Liver (tissue), 9 donors: ENCODE data around the gene ZNF831. TPM values are rescaled to one million over a fixed set of nuclear protein-coding genes. Genes with fewer than 3 reads are reported as not detected.

Experiments
- DNase-seq: peaks from one replicate; pipeline ENCODE4 v3.0.0-alpha.2; 2017; ENCODE audit warnings: low spot score
- H3K27ac ChIP-seq, 2 donors: one replicate each; pipeline ENCODE4 v1.7.0; 2013; ENCODE audit warnings: inconsistent platforms in 2 of 2, low read length in 2 of 2, control low read depth in 1 of 2, low read depth in 1 of 2, mild to moderate bottlenecking in 1 of 2
- H3K27me3 ChIP-seq, 4 donors: one replicate each; pipeline versions ENCODE4 v1.6.1 to v1.7.0; 2013; ENCODE audit warnings: low read length in 3 of 4, inconsistent platforms in 1 of 4, mild to moderate bottlenecking in 1 of 4, moderate library complexity in 1 of 4; ENCODE audit not compliant: control insufficient read depth in 4 of 4, insufficient read depth in 4 of 4
- H3K36me3 ChIP-seq, 4 donors: one replicate each; pipeline versions ENCODE4 v1.6.1 to v1.7.0; 2013; ENCODE audit warnings: low read length in 3 of 4, mild to moderate bottlenecking in 3 of 4, low read depth in 1 of 4, moderate library complexity in 1 of 4; ENCODE audit not compliant: control insufficient read depth in 4 of 4, insufficient read depth in 3 of 4
- H3K4me1 ChIP-seq, 4 donors: one replicate each; pipeline versions ENCODE4 v1.6.1 to v1.7.0; 2013; ENCODE audit warnings: low read length in 3 of 4, mild to moderate bottlenecking in 3 of 4, moderate library complexity in 1 of 4; ENCODE audit not compliant: control insufficient read depth in 4 of 4, insufficient read depth in 4 of 4
- H3K4me3 ChIP-seq, 3 donors: one replicate each; pipeline versions ENCODE4 v1.6.1 to v1.7.0; 2013; ENCODE audit warnings: low read length in 3 of 3, control low read depth in 1 of 3, low read depth in 1 of 3, mild to moderate bottlenecking in 1 of 3
- H3K9ac ChIP-seq, 2 donors: one replicate each; pipeline ENCODE4 v1.7.0; 2013; ENCODE audit warnings: low read length in 2 of 2, mild to moderate bottlenecking in 2 of 2, moderate library complexity in 2 of 2, control low read depth in 1 of 2, low read depth in 1 of 2
- H3K9me3 ChIP-seq, 4 donors: one replicate each; pipeline versions ENCODE4 v1.6.1 to v1.7.0; 2013; ENCODE audit warnings: low read length in 3 of 4; ENCODE audit not compliant: control insufficient read depth in 4 of 4
- EGR1 ChIP-seq, 2 donors: IDR thresholded peaks; 2 replicates each; pipeline ENCODE4 v1.6.1; 2016 to 2018; ENCODE audit warnings: antibody characterized with exemption in 2 of 2, low read depth in 2 of 2
- FOXA1 ChIP-seq: IDR thresholded peaks from 2 replicates; pipeline ENCODE4 v1.6.1; 2016; ENCODE audit warnings: antibody characterized with exemption
- FOXA2 ChIP-seq: IDR thresholded peaks from 2 replicates; pipeline ENCODE4 v1.6.1; 2016; ENCODE audit warnings: antibody characterized with exemption
- HNF4A ChIP-seq, 2 donors: conservative IDR thresholded peaks; 2 replicates each; pipeline ENCODE4 v1.6.1; 2016; ENCODE audit warnings: antibody characterized with exemption in 2 of 2, mild to moderate bottlenecking in 2 of 2
- HNF4G ChIP-seq: IDR thresholded peaks from 2 replicates; pipeline ENCODE4 v1.6.1; 2016; ENCODE audit warnings: antibody characterized with exemption
- JUND ChIP-seq, 2 donors: IDR thresholded peaks; 2 replicates each; pipeline ENCODE4 v1.6.1; 2016; ENCODE audit warnings: antibody characterized with exemption in 2 of 2
- NR2F2 ChIP-seq: IDR thresholded peaks from 2 replicates; pipeline ENCODE4 v1.6.1; 2016; ENCODE audit warnings: antibody characterized with exemption
- RXRA ChIP-seq, 2 donors: IDR thresholded peaks; 2 replicates each; pipeline ENCODE4 v1.6.1; 2017 to 2018; ENCODE audit warnings: antibody characterized with exemption in 2 of 2, mild to moderate bottlenecking in 1 of 2
- TAF1 ChIP-seq: conservative IDR thresholded peaks from 2 replicates; pipeline ENCODE4 v1.6.1; 2016; ENCODE audit warnings: antibody characterized with exemption, mild to moderate bottlenecking
- YY1 ChIP-seq: IDR thresholded peaks from 2 replicates; pipeline ENCODE4 v1.6.1; 2016; ENCODE audit warnings: antibody characterized with exemption, mild to moderate bottlenecking
- WGBS: extraction: QIAGEN DNeasy Blood & Tissue Kit; methylation state at CpG from one replicate; pipeline ENCODE4 v1.1.7; 2013; 5-methylcytosine and 5-hydroxymethylcytosine counted together
- polyA plus RNA-seq, 2 donors: library from polyadenylated mRNA; stranded (reverse) in 1 of 2; unstranded in 1 of 2; fragments of 200-250 nt in 1 of 2; fragments of >200 nt in 1 of 2; fragmentation: Nextera tagmentation in 1 of 2; extraction: Ambion mirVana in 1 of 2; gene quantifications; one replicate each; pipeline versions ENCODE4 v1.2.1 to v1.2.3, GENCODE V29; 2013 to 2015
- total RNA-seq, 2 donors: library from RNA; depleted of rRNA; stranded (reverse); fragments of >200 nt; gene quantifications; one replicate each; pipeline ENCODE4 v1.2.3, GENCODE V29; 2014
- TF ChIP-seq, protein P1 (sequence below): fragments of 150-350 bp; IDR thresholded peaks from 2 replicates; pipeline ENCODE4 v1.5.1; 2017; ENCODE audit warnings: improper control_type of control experiment, low read depth, low read length; ENCODE audit not compliant: missing input control
- TF ChIP-seq, protein P2 (sequence below): IDR thresholded peaks from 2 replicates; pipeline ENCODE4 v1.6.1; 2016; ENCODE audit warnings: antibody characterized with exemption
- TF ChIP-seq, protein P3 (sequence below): IDR thresholded peaks from 2 replicates; pipeline ENCODE4 v1.6.1; 2016; ENCODE audit warnings: antibody characterized with exemption
- TF ChIP-seq, protein P4 (sequence below): IDR thresholded peaks from 2 replicates; pipeline ENCODE4 v1.6.1; 2016; ENCODE audit warnings: antibody characterized with exemption, mild to moderate bottlenecking
- TF ChIP-seq, protein P5 (sequence below): IDR thresholded peaks from 2 replicates; pipeline ENCODE4 v1.6.1; 2016; ENCODE audit warnings: antibody characterized with exemption
- donor health status: healthy.
- donor health status: healthy.
- donor health status: healthy.
- donor health status: healthy.
- donor health status: healthy.

The ZNF831 gene
- total and polyA plus RNA-seq, 4 donors, result 0.06 to 0.75 (median 0.13) TPM

DNA sequence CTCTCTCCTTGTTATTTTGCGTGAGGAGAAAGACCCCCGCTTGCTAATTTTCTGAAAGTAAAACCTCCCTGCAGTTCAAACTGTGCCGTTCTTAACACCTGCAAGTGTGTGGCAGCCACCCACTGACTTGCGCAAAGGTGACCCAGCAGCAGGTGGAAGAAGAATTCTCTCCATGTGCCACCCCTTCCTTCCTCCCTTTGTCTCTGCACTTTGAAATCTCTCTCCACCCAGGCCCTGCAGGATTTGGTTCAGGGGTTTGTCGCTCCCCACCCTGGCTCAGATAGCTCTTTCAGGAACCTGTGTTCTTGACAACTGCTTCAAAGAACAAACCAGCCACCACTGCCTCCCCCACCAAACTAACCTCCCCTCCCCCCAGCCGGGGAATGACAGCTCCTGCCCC, 41.4 kb downstream of the ZNF831 start:
- TF ChIP-seq JUND (IDR thresholded peaks at IDR 0.05) (no peak), YY1 (no peak), TAF1 (no peak), HNF4G (no peak)
- TF ChIP-seq, protein P1, sequence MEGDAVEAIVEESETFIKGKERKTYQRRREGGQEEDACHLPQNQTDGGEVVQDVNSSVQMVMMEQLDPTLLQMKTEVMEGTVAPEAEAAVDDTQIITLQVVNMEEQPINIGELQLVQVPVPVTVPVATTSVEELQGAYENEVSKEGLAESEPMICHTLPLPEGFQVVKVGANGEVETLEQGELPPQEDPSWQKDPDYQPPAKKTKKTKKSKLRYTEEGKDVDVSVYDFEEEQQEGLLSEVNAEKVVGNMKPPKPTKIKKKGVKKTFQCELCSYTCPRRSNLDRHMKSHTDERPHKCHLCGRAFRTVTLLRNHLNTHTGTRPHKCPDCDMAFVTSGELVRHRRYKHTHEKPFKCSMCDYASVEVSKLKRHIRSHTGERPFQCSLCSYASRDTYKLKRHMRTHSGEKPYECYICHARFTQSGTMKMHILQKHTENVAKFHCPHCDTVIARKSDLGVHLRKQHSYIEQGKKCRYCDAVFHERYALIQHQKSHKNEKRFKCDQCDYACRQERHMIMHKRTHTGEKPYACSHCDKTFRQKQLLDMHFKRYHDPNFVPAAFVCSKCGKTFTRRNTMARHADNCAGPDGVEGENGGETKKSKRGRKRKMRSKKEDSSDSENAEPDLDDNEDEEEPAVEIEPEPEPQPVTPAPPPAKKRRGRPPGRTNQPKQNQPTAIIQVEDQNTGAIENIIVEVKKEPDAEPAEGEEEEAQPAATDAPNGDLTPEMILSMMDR, result no peak
- TF ChIP-seq, protein P2, sequence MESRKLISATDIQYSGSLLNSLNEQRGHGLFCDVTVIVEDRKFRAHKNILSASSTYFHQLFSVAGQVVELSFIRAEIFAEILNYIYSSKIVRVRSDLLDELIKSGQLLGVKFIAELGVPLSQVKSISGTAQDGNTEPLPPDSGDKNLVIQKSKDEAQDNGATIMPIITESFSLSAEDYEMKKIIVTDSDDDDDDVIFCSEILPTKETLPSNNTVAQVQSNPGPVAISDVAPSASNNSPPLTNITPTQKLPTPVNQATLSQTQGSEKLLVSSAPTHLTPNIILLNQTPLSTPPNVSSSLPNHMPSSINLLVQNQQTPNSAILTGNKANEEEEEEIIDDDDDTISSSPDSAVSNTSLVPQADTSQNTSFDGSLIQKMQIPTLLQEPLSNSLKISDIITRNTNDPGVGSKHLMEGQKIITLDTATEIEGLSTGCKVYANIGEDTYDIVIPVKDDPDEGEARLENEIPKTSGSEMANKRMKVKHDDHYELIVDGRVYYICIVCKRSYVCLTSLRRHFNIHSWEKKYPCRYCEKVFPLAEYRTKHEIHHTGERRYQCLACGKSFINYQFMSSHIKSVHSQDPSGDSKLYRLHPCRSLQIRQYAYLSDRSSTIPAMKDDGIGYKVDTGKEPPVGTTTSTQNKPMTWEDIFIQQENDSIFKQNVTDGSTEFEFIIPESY, result no peak
- Histone ChIP-seq H3K4me3 (no peak overlapping the region), H3K27ac (no peak overlapping the region), H3K9ac (no peak overlapping the region), H3K27me3 (peaks cover 0 to 11% (median 3%) of the 10 kb centered on the region in 4 donors), H3K36me3 (no peaks in the 10 kb centered on the region), H3K4me1 (no peaks in the 10 kb centered on the region), H3K9me3 (peaks cover 0 to 4% (median 0%) of the 10 kb centered on the region in 4 donors)
- WGBS, result 55% methylated on average over 6 of the region's 6 CpGs
- DNase-seq, result peak; percentile 17

DNA sequence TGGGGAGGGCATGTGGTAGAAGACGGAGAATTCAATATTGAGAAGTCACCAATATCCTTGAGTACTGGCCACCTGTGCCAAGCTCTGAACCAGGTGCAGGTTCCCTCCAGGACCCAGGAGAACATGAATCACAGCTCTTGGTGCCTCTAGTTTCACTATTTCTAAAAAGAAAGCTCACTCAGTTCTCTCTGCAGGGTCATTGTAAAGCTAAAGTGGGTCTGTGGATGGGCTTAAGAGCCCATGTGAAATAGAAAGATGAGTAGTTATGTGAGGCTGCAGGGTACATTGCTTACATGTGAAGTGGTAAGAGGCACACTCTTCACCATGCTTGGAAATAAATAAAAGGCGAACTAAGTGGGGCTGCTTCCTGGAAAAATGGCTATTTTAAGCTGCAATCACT, 43.6 kb downstream of the ZNF831 start:
- no peaks in the 10 kb centered on the region for H3K4me1 ChIP-seq
- no peak overlapping the region for H3K9ac ChIP-seq
- no peak overlapping the region for H3K27ac ChIP-seq
- no peaks in the 10 kb centered on the region for H3K36me3 ChIP-seq
- H3K9me3 ChIP-seq, result no peaks in the 10 kb centered on the region
- TF ChIP-seq EGR1 (IDR thresholded peaks at IDR 0.05; ENCODE audit: low read depth in 2 of 2) (no peak), RXRA (IDR thresholded peaks at IDR 0.05) (no peak), HNF4A (conservative IDR thresholded peaks at IDR 0.05) (no peak), FOXA1 (no peak), NR2F2 (no peak), TAF1 (no peak), JUND (IDR thresholded peaks at IDR 0.05) (no peak), HNF4G (no peak), FOXA2 (no peak)
- TF ChIP-seq, protein P3, sequence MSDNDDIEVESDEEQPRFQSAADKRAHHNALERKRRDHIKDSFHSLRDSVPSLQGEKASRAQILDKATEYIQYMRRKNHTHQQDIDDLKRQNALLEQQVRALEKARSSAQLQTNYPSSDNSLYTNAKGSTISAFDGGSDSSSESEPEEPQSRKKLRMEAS, result no peak
- TF ChIP-seq, protein P4, sequence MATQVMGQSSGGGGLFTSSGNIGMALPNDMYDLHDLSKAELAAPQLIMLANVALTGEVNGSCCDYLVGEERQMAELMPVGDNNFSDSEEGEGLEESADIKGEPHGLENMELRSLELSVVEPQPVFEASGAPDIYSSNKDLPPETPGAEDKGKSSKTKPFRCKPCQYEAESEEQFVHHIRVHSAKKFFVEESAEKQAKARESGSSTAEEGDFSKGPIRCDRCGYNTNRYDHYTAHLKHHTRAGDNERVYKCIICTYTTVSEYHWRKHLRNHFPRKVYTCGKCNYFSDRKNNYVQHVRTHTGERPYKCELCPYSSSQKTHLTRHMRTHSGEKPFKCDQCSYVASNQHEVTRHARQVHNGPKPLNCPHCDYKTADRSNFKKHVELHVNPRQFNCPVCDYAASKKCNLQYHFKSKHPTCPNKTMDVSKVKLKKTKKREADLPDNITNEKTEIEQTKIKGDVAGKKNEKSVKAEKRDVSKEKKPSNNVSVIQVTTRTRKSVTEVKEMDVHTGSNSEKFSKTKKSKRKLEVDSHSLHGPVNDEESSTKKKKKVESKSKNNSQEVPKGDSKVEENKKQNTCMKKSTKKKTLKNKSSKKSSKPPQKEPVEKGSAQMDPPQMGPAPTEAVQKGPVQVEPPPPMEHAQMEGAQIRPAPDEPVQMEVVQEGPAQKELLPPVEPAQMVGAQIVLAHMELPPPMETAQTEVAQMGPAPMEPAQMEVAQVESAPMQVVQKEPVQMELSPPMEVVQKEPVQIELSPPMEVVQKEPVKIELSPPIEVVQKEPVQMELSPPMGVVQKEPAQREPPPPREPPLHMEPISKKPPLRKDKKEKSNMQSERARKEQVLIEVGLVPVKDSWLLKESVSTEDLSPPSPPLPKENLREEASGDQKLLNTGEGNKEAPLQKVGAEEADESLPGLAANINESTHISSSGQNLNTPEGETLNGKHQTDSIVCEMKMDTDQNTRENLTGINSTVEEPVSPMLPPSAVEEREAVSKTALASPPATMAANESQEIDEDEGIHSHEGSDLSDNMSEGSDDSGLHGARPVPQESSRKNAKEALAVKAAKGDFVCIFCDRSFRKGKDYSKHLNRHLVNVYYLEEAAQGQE, result no peak
- TF ChIP-seq, protein P5, sequence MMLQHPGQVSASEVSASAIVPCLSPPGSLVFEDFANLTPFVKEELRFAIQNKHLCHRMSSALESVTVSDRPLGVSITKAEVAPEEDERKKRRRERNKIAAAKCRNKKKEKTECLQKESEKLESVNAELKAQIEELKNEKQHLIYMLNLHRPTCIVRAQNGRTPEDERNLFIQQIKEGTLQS, result no peak
- TF ChIP-seq, protein P1, result no peak
- TF ChIP-seq, protein P2, result no peak
- no peak overlapping the region for H3K4me3 ChIP-seq
- WGBS, result 82% methylated on average over 2 of the region's 2 CpGs
- H3K27me3 ChIP-seq, result peaks cover 0 to 6% (median 3%) of the 10 kb centered on the region in 4 donors
- no peak for DNase-seq
